CD4-positive, CD25-positive, alpha-beta regulatory T cell (primary cell): ENCODE measurements around the gene ANKRD34B. TPM values are rescaled to one million over a fixed set of nuclear protein-coding genes. Genes with fewer than 3 reads are reported as not detected.

Source experiments
- ATAC-seq, 2 donors: fragments of 150-1000 bp; cut with Tn5 transposase; one replicate each; pipeline ENCODE4 v1.10.0; 2021; ENCODE audit warnings: low read depth in 2 of 2, moderate number of reproducible peaks in 2 of 2, moderate library complexity in 1 of 2
- DNase-seq, 3 donors: peaks; one replicate each; pipeline versions ENCODE4 v3.0.0 to v3.0.0-alpha.2; 2012 to 2022; ENCODE audit warnings: mixed read lengths in 1 of 3
- H3K27ac ChIP-seq: one replicate; pipeline ENCODE4 v1.7.0; 2013; ENCODE audit warnings: mild to moderate bottlenecking, low read length; ENCODE audit not compliant: insufficient read depth, poor library complexity, severe bottlenecking
- H3K27me3 ChIP-seq: one replicate; pipeline ENCODE4 v1.7.0; 2013; ENCODE audit warnings: low read length; ENCODE audit not compliant: control insufficient read depth, insufficient read depth
- H3K36me3 ChIP-seq: one replicate; pipeline ENCODE4 v1.7.0; 2013; ENCODE audit warnings: mild to moderate bottlenecking, low read length, moderate library complexity; ENCODE audit not compliant: control insufficient read depth, insufficient read depth
- H3K4me1 ChIP-seq: 2 replicates; pipeline ENCODE4 v1.7.0; 2013; ENCODE audit warnings: mild to moderate bottlenecking, low read length; ENCODE audit not compliant: insufficient read depth, control insufficient read depth, poor library complexity, severe bottlenecking
- H3K4me3 ChIP-seq: one replicate; pipeline ENCODE4 v1.7.0; 2013; ENCODE audit warnings: low read depth, mild to moderate bottlenecking, low read length, moderate library complexity
- H3K9me3 ChIP-seq, 2 experiments: 1 replicate in 1 of 2; 2 replicates in 1 of 2; pipeline ENCODE4 v1.7.0; 2013; ENCODE audit warnings: low read length in 2 of 2, mild to moderate bottlenecking in 1 of 2, moderate library complexity in 1 of 2; ENCODE audit not compliant: control insufficient read depth in 2 of 2
- H3K27ac Mint-ChIP-seq, 3 donors: one replicate each; pipeline ENCODE4 v1.8.0; 2020 to 2022; ENCODE audit warnings: mild to moderate bottlenecking in 3 of 3, mixed read lengths in 3 of 3, moderate library complexity in 2 of 3
- H3K27me3 Mint-ChIP-seq: one replicate; pipeline ENCODE4 v1.8.0; 2022; ENCODE audit warnings: mild to moderate bottlenecking, mixed read lengths
- H3K36me3 Mint-ChIP-seq: one replicate; pipeline ENCODE4 v1.8.0; 2020; ENCODE audit warnings: mixed read lengths
- H3K4me1 Mint-ChIP-seq, 4 donors: one replicate each; pipeline ENCODE4 v1.8.0; 2020 to 2022; ENCODE audit warnings: mixed read lengths in 4 of 4, mild to moderate bottlenecking in 1 of 4
- H3K4me3 Mint-ChIP-seq, 4 donors: one replicate each; pipeline ENCODE4 v1.8.0; 2020 to 2022; ENCODE audit warnings: mild to moderate bottlenecking in 4 of 4, mixed read lengths in 4 of 4, moderate library complexity in 3 of 4
- H3K9me3 Mint-ChIP-seq, 7 donors: one replicate each; pipeline ENCODE4 v1.8.0; 2020 to 2022; ENCODE audit warnings: mixed read lengths in 7 of 7, mild to moderate bottlenecking in 3 of 7, moderate library complexity in 2 of 7
- polyA plus RNA-seq, 4 donors: library from polyadenylated mRNA; unstranded; fragments of 300-500 nt; fragmentation: Illumina TruSeq; gene quantifications; one replicate each; pipeline ENCODE4 v1.2.3, GENCODE V29; 2021
- total RNA-seq: library from RNA; stranded (reverse); gene quantifications from one replicate; pipeline ENCODE4 v1.2.3, GENCODE V29; 2022

The ANKRD34B gene
- total and polyA plus RNA-seq, 5 donors from 2014 or later, result not detected

DNA sequence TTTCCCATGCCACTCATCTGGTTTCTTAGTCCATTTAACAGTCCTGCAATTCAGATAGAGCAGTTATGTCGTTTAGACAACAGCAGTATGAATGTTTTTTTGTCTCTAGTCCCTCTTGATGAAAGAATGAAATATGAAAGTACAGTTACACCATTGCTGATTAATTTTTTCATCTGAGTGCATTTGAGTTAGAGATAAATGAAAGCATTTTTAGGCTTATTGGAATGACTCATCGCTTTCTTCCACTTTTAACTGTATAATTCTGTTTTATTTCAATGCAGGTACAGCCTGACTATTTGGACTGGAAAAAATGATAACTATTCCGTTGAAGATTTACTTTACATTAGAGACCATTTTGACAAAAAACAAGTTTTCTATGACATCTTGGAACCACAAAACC, 28.7 kb downstream of the ANKRD34B start:
- H3K9me3 ChIP-seq, result no peaks in the 10 kb centered on the region
- no peaks in the 10 kb centered on the region for H3K4me1 ChIP-seq
- no peak overlapping the region for H3K4me3 ChIP-seq
- H3K27me3 Mint-ChIP-seq, result peaks cover 8% of the 10 kb centered on the region
- peak in 1 of 3 donors; percentile 15 for DNase-seq
- peaks cover 2% of the 10 kb centered on the region for H3K27me3 ChIP-seq
- no peak overlapping the region for H3K27ac Mint-ChIP-seq
- H3K36me3 ChIP-seq, result no peaks in the 10 kb centered on the region
- no peak for ATAC-seq
- peaks cover 0 to 2% (median 0%) of the 10 kb centered on the region in 7 donors for H3K9me3 Mint-ChIP-seq
- H3K36me3 Mint-ChIP-seq, result no peaks in the 10 kb centered on the region
- no peak overlapping the region for H3K4me3 Mint-ChIP-seq
- H3K4me1 Mint-ChIP-seq, result peaks cover 0 to 9% (median 0%) of the 10 kb centered on the region in 4 donors
- no peak overlapping the region for H3K27ac ChIP-seq

DNA sequence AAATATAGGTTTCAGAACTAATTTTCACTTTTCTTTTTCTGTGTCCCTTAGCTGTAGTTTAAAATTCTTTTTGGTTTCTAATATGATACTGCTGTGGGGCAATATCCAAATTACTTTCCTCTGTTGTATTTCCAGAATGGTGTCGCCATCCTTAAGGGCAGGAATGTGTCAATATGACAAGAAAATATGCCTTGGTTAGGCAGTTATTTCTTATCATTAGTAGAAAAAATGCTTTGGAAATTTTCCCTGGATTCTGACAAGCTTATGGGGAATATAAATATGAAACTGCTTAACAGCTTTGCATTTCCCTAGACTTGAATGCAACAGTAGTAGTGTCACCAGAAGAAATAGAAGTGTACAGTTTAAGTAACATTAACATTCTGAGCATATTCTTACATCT, 29.4 kb downstream of the ANKRD34B start:
- no peak for ATAC-seq
- DNase-seq, result no peak
- Mint-ChIP-seq H3K27ac (no peak overlapping the region), H3K27me3 (peaks cover 8% of the 10 kb centered on the region), H3K9me3 (peaks cover 0 to 2% (median 0%) of the 10 kb centered on the region in 7 donors), H3K36me3 (no peaks in the 10 kb centered on the region), H3K4me3 (no peak overlapping the region), H3K4me1 (peaks cover 0 to 9% (median 0%) of the 10 kb centered on the region in 4 donors)
- no peak overlapping the region for H3K4me3 ChIP-seq
- no peaks in the 10 kb centered on the region for H3K4me1 ChIP-seq
- no peak overlapping the region for H3K27ac ChIP-seq
- H3K9me3 ChIP-seq, result no peaks in the 10 kb centered on the region
- H3K27me3 ChIP-seq, result peaks cover 2% of the 10 kb centered on the region
- H3K36me3 ChIP-seq, result no peaks in the 10 kb centered on the region

DNA sequence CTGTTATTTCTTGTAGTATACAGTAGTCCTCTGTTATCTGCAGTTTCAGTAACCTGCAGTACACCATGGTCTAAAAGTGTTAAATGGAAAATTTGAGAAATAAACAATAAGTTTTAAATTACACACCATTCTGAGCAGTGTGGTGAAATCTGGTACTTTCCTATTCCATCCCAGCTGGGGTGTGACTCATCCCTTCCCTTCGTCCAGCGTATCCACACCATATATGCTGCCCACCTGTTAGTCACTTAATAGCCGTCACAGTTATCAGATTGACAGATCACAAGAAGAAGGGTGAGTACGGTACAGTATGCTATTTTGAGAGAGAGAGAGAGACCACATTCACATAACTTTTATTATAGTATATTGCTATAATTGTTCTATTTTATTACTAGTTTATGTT, 53.3 kb downstream of the ANKRD34B start:
- Histone ChIP-seq H3K4me3 (no peak overlapping the region), H3K27ac (no peak overlapping the region), H3K36me3 (no peaks in the 10 kb centered on the region), H3K4me1 (no peaks in the 10 kb centered on the region), H3K27me3 (no peaks in the 10 kb centered on the region), H3K9me3 (no peaks in the 10 kb centered on the region)
- no peak overlapping the region for H3K4me3 Mint-ChIP-seq
- H3K9me3 Mint-ChIP-seq, result peaks cover 0 to 2% (median 0%) of the 10 kb centered on the region in 7 donors
- H3K36me3 Mint-ChIP-seq, result no peaks in the 10 kb centered on the region
- DNase-seq (no peak), ATAC-seq (no peak)
- H3K4me1 Mint-ChIP-seq, result no peaks in the 10 kb centered on the region
- no peak overlapping the region for H3K27ac Mint-ChIP-seq
- peaks cover 9% of the 10 kb centered on the region for H3K27me3 Mint-ChIP-seq

DNA sequence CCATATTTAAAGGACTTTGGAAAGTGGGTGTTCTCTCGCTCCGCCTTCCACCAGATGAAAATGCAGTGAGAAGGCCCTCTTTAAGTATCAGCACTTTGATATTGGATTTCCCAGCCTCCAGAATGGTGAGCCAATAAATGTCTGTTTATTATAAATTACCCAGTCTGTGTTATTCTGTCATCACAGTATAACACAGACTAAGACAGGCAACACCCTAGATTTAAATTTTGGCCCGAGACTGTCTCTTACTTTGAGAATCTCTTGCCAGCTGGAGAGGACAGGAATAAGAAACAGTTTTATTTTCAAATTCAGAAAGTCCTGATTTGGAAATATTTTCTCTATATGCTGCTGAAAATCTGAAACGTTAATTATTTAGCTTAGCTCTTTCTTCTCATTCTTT, 60.7 kb downstream of the ANKRD34B start:
- H3K27ac Mint-ChIP-seq, result no peak overlapping the region
- no peaks in the 10 kb centered on the region for H3K4me1 Mint-ChIP-seq

DNA sequence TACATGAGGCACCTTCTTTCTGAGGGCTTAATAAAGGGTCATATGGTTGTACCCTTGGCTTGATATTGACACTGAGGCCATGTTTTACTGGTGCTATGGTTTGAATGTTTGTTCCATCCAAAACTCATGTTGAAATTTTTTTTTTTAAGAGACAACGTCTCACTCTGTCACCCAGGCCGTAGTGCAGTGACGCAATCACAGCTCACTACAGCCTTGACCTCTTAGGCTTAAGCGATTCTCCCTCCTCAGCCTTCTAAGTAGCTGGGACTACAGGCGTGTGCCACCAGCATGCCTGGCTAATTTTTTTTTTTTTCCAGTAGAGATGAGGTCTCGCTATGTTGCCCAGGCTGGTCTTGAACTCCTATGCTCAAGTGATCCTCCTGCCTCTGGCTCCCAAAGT, 61.2 kb downstream of the ANKRD34B start:
- no peaks in the 10 kb centered on the region for H3K36me3 ChIP-seq
- no peak overlapping the region for H3K4me3 Mint-ChIP-seq
- no peaks in the 10 kb centered on the region for H3K27me3 ChIP-seq
- H3K9me3 Mint-ChIP-seq, result peaks cover 0 to 2% (median 0%) of the 10 kb centered on the region in 7 donors
- no peak overlapping the region for H3K27ac Mint-ChIP-seq
- no peak overlapping the region for H3K27ac ChIP-seq
- H3K36me3 Mint-ChIP-seq, result no peaks in the 10 kb centered on the region
- H3K9me3 ChIP-seq, result no peaks in the 10 kb centered on the region
- H3K4me3 ChIP-seq, result no peak overlapping the region
- DNase-seq (no peak), ATAC-seq (no peak)
- peaks cover 13% of the 10 kb centered on the region for H3K27me3 Mint-ChIP-seq
- H3K4me1 ChIP-seq, result no peaks in the 10 kb centered on the region
- H3K4me1 Mint-ChIP-seq, result peaks cover 0 to 3% (median 0%) of the 10 kb centered on the region in 4 donors

More for the DNA sequence above, 60.7 kb downstream of the ANKRD34B start:
- ATAC-seq (no peak), DNase-seq (no peak)
- Histone ChIP-seq H3K4me3 (no peak overlapping the region), H3K4me1 (no peaks in the 10 kb centered on the region), H3K27ac (no peak overlapping the region), H3K9me3 (no peaks in the 10 kb centered on the region), H3K27me3 (no peaks in the 10 kb centered on the region), H3K36me3 (no peaks in the 10 kb centered on the region)
- Mint-ChIP-seq H3K9me3 (peaks cover 0 to 2% (median 0%) of the 10 kb centered on the region in 7 donors), H3K36me3 (no peaks in the 10 kb centered on the region), H3K27me3 (peaks cover 13% of the 10 kb centered on the region), H3K4me3 (no peak overlapping the region)

DNA sequence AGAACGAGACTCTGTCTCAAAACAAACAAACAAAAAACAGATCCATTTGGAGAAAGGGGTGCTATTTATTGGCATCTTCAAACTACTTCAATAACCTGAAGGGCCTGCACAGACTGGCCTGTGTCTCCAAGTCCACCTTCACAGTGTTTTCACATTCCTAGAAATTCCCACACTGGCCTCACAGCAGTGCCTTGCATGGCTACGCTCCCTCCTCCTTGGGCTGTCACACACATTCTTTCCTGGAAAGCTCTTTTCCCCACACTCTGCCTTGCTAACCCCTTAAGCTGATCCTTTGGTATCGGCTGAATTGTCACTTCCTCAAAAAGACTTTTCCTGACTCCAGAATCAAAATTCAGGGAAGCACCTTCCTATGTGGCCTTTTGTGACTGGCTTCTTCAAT, 62.4 kb downstream of the ANKRD34B start:
- no peak for DNase-seq
- H3K4me3 ChIP-seq, result no peak overlapping the region
- no peak for ATAC-seq
- no peaks in the 10 kb centered on the region for H3K9me3 ChIP-seq
- peaks cover 2% of the 10 kb centered on the region for H3K27me3 ChIP-seq
- Mint-ChIP-seq H3K27ac (no peak overlapping the region), H3K9me3 (peaks cover 0 to 1% (median 0%) of the 10 kb centered on the region in 7 donors), H3K4me1 (peaks cover 0 to 6% (median under 1%) of the 10 kb centered on the region in 4 donors), H3K4me3 (no peak overlapping the region), H3K36me3 (no peaks in the 10 kb centered on the region), H3K27me3 (peaks cover 9% of the 10 kb centered on the region)
- H3K27ac ChIP-seq, result no peak overlapping the region
- no peaks in the 10 kb centered on the region for H3K4me1 ChIP-seq
- H3K36me3 ChIP-seq, result no peaks in the 10 kb centered on the region

Other genes with a start within 250 kb of the ANKRD34B start
- gene ZFYVE16, start 162.2 kb downstream of the ANKRD34B start, total RNA-seq, result 15.5 TPM
- gene ZFYVE16, start 162.2 kb downstream of the ANKRD34B start, polyA plus RNA-seq, result 1 to 10 TPM; 2.3 to 4.1 (median 3.4) TPM
- 0.32 TPM for gene FAM151B, start 82.2 kb downstream of the ANKRD34B start, total RNA-seq
- not detected for gene FAM151B, start 82.2 kb downstream of the ANKRD34B start, polyA plus RNA-seq
- gene MSH3, start 84.4 kb upstream of the ANKRD34B start, total RNA-seq, result 17.3 TPM
- 10 to 100 TPM; 11.2 to 14.3 (median 13.0) TPM for gene MSH3, start 84.4 kb upstream of the ANKRD34B start, polyA plus RNA-seq
- gene DHFR, start 84.7 kb upstream of the ANKRD34B start, total RNA-seq, result 7.7 TPM
- gene DHFR, start 84.7 kb upstream of the ANKRD34B start, polyA plus RNA-seq, result 1 to 10 TPM; 2.1 to 3.0 (median 2.3) TPM